HepG2 (cell line): ENCODE results near the gene RPP14. TPM values are rescaled to one million over a fixed set of nuclear protein-coding genes. Genes with fewer than 3 reads are reported as not detected.

Experiments
- ATRX ChIP-seq: sonication (generic); formaldehyde crosslinking; IDR thresholded peaks from 2 replicates; pipeline ENCODE4 v1.4.0; 2020; ENCODE audit warnings: missing genetic modification reagents, borderline replicate concordance
- CC2D1A ChIP-seq: sonication (generic); formaldehyde crosslinking; IDR thresholded peaks from 2 replicates; pipeline ENCODE4 v1.8.1; 2023; ENCODE audit warnings: mild to moderate bottlenecking, missing genetic modification reagents
- CREB1 ChIP-seq, 2 experiments: fragments of 450-650 bp in 1 of 2; IDR thresholded peaks; 2 replicates each; pipeline ENCODE4 v1.6.1; 2016 to 2017; ENCODE audit warnings: control low read depth in 1 of 2, mild to moderate bottlenecking in 1 of 2, missing compliant biosample characterization in 1 of 2, missing genetic modification characterization in 1 of 2
- DBP ChIP-seq: sonication (generic); formaldehyde crosslinking; IDR thresholded peaks from 2 replicates; pipeline ENCODE4 v1.4.0; 2020; ENCODE audit warnings: missing genetic modification reagents; ENCODE audit errors: not compliant biosample characterization
- IKZF4 ChIP-seq: sonication (generic); formaldehyde crosslinking; IDR thresholded peaks from 2 replicates; pipeline ENCODE4 v1.5.1; 2020; ENCODE audit warnings: borderline replicate concordance, mild to moderate bottlenecking, low read depth, missing genetic modification reagents; ENCODE audit errors: not compliant biosample characterization
- IKZF5 ChIP-seq: IDR thresholded peaks from 2 replicates; pipeline ENCODE4 v1.6.1; 2018; ENCODE audit warnings: missing genetic modification reagents, mild to moderate bottlenecking, missing compliant biosample characterization
- KDM5B ChIP-seq: sonication (generic); formaldehyde crosslinking; IDR thresholded peaks from 2 replicates; pipeline ENCODE4 v1.4.0; 2020; ENCODE audit warnings: missing genetic modification reagents, mild to moderate bottlenecking, borderline replicate concordance
- KLF15 ChIP-seq: sonication (generic); formaldehyde crosslinking; IDR thresholded peaks from 2 replicates; pipeline ENCODE4 v1.8.1; 2023; ENCODE audit warnings: borderline replicate concordance, mild to moderate bottlenecking, inconsistent platforms, missing genetic modification reagents, mixed read lengths
- KLF9 ChIP-seq: IDR thresholded peaks from 2 replicates; pipeline ENCODE4 v1.6.1; 2016; ENCODE audit warnings: low read depth
- MATR3 ChIP-seq: sonication (generic); formaldehyde crosslinking; IDR thresholded peaks from 2 replicates; pipeline ENCODE4 v1.4.0; 2020; ENCODE audit warnings: missing genetic modification reagents
- NFYB ChIP-seq: sonication (generic); formaldehyde crosslinking; IDR thresholded peaks from 2 replicates; pipeline ENCODE4 v1.4.0; 2020; ENCODE audit warnings: missing genetic modification reagents
- RELA ChIP-seq: sonication (generic); formaldehyde crosslinking; IDR thresholded peaks from 2 replicates; pipeline ENCODE4 v1.4.0; 2020; ENCODE audit warnings: missing genetic modification reagents
- SNAPC5 ChIP-seq: sonication (generic); formaldehyde crosslinking; IDR thresholded peaks from 2 replicates; pipeline ENCODE4 v1.8.1; 2023; ENCODE audit warnings: mild to moderate bottlenecking, missing genetic modification reagents, borderline replicate concordance
- SOX5 ChIP-seq: IDR thresholded peaks from 2 replicates; pipeline ENCODE4 v1.6.1; 2016; ENCODE audit warnings: borderline replicate concordance
- TCF7 ChIP-seq: sonication (generic); IDR thresholded peaks from 2 replicates; pipeline ENCODE4 v1.6.1; 2016; ENCODE audit warnings: antibody characterized with exemption, low read depth
- U2AF2 ChIP-seq: fragments of 200-400 bp; formaldehyde crosslinking; IDR thresholded peaks from 2 replicates; pipeline ENCODE4 v1.6.1; 2017; ENCODE audit warnings: low read depth, mild to moderate bottlenecking, low read length
- ZNF33B ChIP-seq: sonication (generic); formaldehyde crosslinking; IDR thresholded peaks from 2 replicates; pipeline ENCODE4 v1.5.1; 2020; ENCODE audit warnings: mild to moderate bottlenecking, missing genetic modification reagents
- ZNF383 ChIP-seq: sonication (generic); formaldehyde crosslinking; IDR thresholded peaks from 2 replicates; pipeline ENCODE4 v1.4.0; 2020; ENCODE audit warnings: missing genetic modification reagents, mild to moderate bottlenecking, borderline replicate concordance
- ZNF446 ChIP-seq: sonication (generic); formaldehyde crosslinking; IDR thresholded peaks from 2 replicates; pipeline ENCODE4 v1.5.0; 2020; ENCODE audit warnings: mild to moderate bottlenecking, missing genetic modification reagents
- ZNF468 ChIP-seq: sonication (generic); formaldehyde crosslinking; IDR thresholded peaks from 2 replicates; pipeline ENCODE4 v1.8.0; 2022; ENCODE audit warnings: mild to moderate bottlenecking, moderate library complexity, missing genetic modification reagents
- ZNF607 ChIP-seq: sonication (generic); formaldehyde crosslinking; IDR thresholded peaks from 2 replicates; pipeline ENCODE4 v1.5.1; 2020; ENCODE audit warnings: missing genetic modification reagents, mild to moderate bottlenecking, borderline replicate concordance
- ZNF678 ChIP-seq: sonication (generic); formaldehyde crosslinking; IDR thresholded peaks from 2 replicates; pipeline ENCODE4 v1.4.0; 2020; ENCODE audit warnings: mild to moderate bottlenecking, missing genetic modification reagents
- ZNF710 ChIP-seq: sonication (generic); formaldehyde crosslinking; IDR thresholded peaks from 2 replicates; pipeline ENCODE4 v1.5.0; 2020; ENCODE audit warnings: mild to moderate bottlenecking, missing genetic modification reagents, borderline replicate concordance
- polyA plus RNA-seq, 8 experiments: library from polyadenylated mRNA; depleted of rRNA in 3 of 8; stranded (reverse) in 7 of 8; unstranded in 1 of 8; fragments of >200 nt; fragmentation: Illumina TruSeq in 4 of 8; extraction: Trizol in 4 of 8; gene quantifications; 2 replicates each; pipeline versions ENCODE4 v1.2.1 to v1.2.3, GENCODE V29; 2011 to 2016; ENCODE audit warnings: low read depth in 4 of 8, missing spikeins in 1 of 8, mixed read lengths in 1 of 8; ENCODE audit not compliant: insufficient read depth in 1 of 8
- total RNA-seq, 5 experiments: library from RNA; depleted of rRNA; stranded (reverse); fragments of >200 nt; fragmentation: Illumina TruSeq; extraction: Trizol; gene quantifications; 2 replicates each; pipeline ENCODE4 v1.2.3, GENCODE V29; 2016; ENCODE audit warnings: low read depth in 1 of 5
- TF ChIP-seq, protein P1 (sequence below): sonication (generic); formaldehyde crosslinking; IDR thresholded peaks from 2 replicates; pipeline ENCODE4 v1.8.0; 2022; ENCODE audit warnings: mild to moderate bottlenecking, missing genetic modification reagents, moderate library complexity
- TF ChIP-seq, protein P2 (sequence below): sonication (generic); formaldehyde crosslinking; IDR thresholded peaks from 2 replicates; pipeline ENCODE4 v1.5.0; 2020; ENCODE audit warnings: missing genetic modification reagents

Gene RPP14
- total and polyA plus RNA-seq, 2 of the 13 experiments (the other 11 are each of a cell fraction or from before 2014, with no cell fraction given) = 15.4 to 16.2 TPM

DNA sequence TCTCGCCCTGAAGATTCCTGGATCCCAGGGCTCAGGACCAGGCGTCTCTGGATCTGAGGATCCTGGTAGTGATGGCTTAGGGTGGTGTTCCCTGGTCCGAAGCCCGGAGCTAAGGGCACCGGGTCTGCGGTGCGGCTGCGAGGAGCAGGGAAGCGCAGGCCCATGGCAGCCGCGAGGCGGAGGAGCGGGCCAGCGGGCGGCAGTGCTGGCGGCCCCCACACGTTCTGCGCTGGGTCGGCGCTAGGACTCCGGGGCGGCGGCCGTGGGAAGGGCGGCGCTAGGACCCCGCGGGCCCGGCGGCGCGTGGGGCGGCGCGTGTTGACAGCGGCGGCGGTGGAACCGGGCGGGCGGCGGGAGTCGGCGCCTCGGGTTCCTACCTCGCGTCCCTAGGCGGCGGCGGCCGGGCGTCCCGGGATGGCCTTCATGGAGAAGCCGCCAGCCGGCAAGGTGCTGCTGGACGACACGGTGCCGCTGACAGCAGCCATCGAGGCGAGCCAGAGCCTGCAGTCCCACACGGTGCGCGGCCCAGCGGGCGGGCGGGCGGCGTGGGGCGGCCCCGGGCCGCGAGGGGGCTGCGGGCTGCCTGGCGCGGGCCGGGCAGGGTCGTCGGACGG is 26.6 kb downstream of the RPP14 start, which contains the start of gene PXK (continued):
- no peak for TF ChIP-seq CC2D1A (CRISPR knock-in tag)
- no peak for TF ChIP-seq NFYB
- TF ChIP-seq, protein P1, sequence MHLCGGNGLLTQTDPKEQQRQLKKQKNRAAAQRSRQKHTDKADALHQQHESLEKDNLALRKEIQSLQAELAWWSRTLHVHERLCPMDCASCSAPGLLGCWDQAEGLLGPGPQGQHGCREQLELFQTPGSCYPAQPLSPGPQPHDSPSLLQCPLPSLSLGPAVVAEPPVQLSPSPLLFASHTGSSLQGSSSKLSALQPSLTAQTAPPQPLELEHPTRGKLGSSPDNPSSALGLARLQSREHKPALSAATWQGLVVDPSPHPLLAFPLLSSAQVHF (CRISPR knock-in tag) = no peak
- TF ChIP-seq MATR3 (CRISPR knock-in tag) = no peak
- no peak for TF ChIP-seq ZNF383 (CRISPR knock-in tag)
- peak; percentile 53; the same call in 1 of the 2 replicates for TF ChIP-seq IKZF5 (CRISPR knock-in tag)
- TF ChIP-seq KDM5B (CRISPR knock-in tag) = no peak; the same call in 1 of the 2 replicates
- no peak for TF ChIP-seq KLF9 (CRISPR knock-in tag)
- no peak for TF ChIP-seq ZNF33B
- TF ChIP-seq, protein P2, sequence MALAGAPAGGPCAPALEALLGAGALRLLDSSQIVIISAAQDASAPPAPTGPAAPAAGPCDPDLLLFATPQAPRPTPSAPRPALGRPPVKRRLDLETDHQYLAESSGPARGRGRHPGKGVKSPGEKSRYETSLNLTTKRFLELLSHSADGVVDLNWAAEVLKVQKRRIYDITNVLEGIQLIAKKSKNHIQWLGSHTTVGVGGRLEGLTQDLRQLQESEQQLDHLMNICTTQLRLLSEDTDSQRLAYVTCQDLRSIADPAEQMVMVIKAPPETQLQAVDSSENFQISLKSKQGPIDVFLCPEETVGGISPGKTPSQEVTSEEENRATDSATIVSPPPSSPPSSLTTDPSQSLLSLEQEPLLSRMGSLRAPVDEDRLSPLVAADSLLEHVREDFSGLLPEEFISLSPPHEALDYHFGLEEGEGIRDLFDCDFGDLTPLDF (CRISPR knock-in tag) = no peak
- TF ChIP-seq ATRX (CRISPR knock-in tag) = no peak
- no peak for TF ChIP-seq CREB1 (IDR thresholded peaks at IDR 0.05)
- TF ChIP-seq CREB1 (CRISPR knock-in tag; IDR thresholded peaks at IDR 0.05) = no peak
- TF ChIP-seq ZNF468 = no peak
- no peak for TF ChIP-seq TCF7
- TF ChIP-seq RELA (CRISPR knock-in tag) = no peak
- TF ChIP-seq IKZF4 (CRISPR knock-in tag) = peak; percentile 81
- TF ChIP-seq ZNF607 (CRISPR knock-in tag) = peak; percentile 59; the same call in 1 of the 2 replicates
- TF ChIP-seq SNAPC5 (CRISPR knock-in tag) = no peak
- TF ChIP-seq ZNF678 = no peak
- TF ChIP-seq DBP (CRISPR knock-in tag) = no peak
- no peak for TF ChIP-seq KLF15 (CRISPR knock-in tag)
- TF ChIP-seq ZNF446 = no peak
- TF ChIP-seq ZNF710 (CRISPR knock-in tag) = no peak
- peak; percentile 23; the same call in 1 of the 2 replicates for TF ChIP-seq SOX5 (CRISPR knock-in tag)
- TF ChIP-seq U2AF2 = no peak
